Measurements from ENCODE around the gene LIFR.

GRCh38 chr5:38579105-38579504, 22.7 kb upstream of the LIFR start:
- no peak for TF ChIP-seq CTCF (IDR thresholded peaks at IDR 0.05)
- no peak for TF ChIP-seq RAD21 (conservative IDR thresholded peaks at IDR 0.05 in 1 of 2, IDR thresholded peaks at IDR 0.05 in 1 of 2)
- TF ChIP-seq POLR2A (IDR thresholded peaks at IDR 0.05; ENCODE audit: low read length): no peak
- no peak for TF ChIP-seq RCOR1 (IDR thresholded peaks at IDR 0.05; ENCODE audit: low read depth, low read length)
- TF ChIP-seq BHLHE40 (IDR thresholded peaks at IDR 0.05; ENCODE audit: low read depth, low read length): no peak
- no peak for TF ChIP-seq JUNB (IDR thresholded peaks at IDR 0.05)

Measured in A549 (cell line).